HG03060 (cell line): ENCODE results near the gene CGB2.
"Not testable (repeated sequence)": the region's sequence is repeated elsewhere in the genome, so short reads cannot be mapped to it uniquely, and the experiment has no call there.

ENCODE experiments used
- ATAC-seq: cut with Tn5 transposase; IDR thresholded peaks from one replicate; pipeline ENCODE4 v1.9.1; 2021; ENCODE audit warnings: low read depth, moderate number of reproducible peaks; ENCODE audit not compliant: unreplicated experiment

The CGB2 gene

DNA sequence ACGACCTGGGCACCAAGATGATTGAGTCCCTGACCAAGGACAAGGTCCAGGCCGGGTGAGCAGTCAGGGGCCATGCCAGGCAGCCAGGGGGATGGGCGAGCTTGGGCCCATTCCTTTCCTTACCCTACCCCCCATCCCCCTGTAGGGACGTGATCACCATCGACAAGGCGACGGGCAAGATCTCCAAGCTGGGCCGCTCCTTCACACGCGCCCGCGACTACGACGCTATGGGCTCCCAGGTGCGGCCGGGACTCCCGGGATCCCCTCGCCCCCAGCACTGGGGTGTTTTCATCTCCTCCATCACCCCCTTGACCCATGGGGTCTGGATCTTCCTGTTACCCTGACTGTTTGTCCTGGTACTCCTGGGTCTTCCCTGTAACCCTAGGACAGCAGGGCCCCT is 21.9 kb upstream of the CGB2 start:
- no peak for ATAC-seq

- no peak for ATAC-seq
Measured at GRCh38 chr19:49010453-49010852, 21.2 kb upstream of the CGB2 start.

DNA sequence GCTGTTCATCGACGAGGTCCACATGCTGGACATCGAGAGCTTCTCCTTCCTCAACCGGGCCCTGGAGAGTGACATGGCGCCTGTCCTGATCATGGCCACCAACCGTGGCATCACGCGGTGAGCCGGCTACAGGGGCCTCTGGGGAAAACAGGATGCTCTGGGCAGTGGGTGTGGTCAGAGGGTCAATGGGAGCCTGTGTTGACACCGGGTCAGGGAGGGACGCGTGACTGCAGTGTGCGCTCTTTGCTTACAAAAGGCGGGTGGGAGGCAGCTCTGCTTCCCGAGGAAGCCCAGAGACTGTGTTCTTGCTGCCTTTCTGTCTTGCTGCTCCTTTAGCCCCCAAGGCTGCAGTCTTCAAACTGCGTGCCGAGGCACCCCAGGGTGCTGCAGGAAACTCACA is 20.5 kb upstream of the CGB2 start:
- ATAC-seq = no peak

- ATAC-seq = no peak
Measured at GRCh38 chr19:49014123-49014869, 17.4 kb upstream of the CGB2 start.

GRCh38 chr19:49014870-49015255 is 16.8 kb upstream of the CGB2 start:
- no peak for ATAC-seq

DNA sequence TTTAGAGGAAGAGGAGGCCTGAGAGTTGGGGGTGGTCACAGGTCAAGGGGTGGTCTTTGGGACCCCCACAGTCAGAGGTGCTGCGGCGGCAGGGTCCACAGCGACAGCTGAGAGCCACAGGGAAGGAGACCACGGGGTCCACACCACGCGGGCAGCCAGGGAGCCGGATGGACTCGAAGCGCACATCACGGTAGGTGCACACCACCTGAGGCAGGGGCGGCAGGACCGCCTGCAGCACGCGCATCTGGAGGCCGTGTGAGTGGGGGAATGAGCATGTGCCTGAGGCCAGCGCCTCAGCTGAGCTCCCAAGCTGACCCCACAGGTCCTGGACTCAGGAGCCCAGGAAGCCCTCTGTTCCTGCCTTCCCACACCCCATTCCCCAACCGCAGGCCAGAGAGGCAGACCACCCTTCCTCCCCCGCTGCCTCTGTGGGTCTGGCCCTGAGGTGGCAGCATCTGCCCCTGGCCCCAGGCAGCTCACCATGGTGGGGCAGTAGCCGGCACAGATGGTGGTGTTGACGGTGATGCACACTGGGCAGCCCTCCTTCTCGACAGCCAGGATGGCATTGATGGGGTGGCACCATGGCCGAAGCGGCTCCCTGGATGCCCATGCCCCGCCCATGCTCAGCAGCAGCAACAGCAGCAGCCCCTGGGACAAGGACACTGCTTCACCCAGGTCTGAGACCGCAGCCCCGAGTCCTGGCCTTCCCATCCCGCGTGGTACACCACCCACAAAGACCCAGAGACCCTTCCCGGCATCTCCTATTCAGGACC is 15.4 kb upstream of the CGB2 start:
- ATAC-seq = no peak

DNA sequence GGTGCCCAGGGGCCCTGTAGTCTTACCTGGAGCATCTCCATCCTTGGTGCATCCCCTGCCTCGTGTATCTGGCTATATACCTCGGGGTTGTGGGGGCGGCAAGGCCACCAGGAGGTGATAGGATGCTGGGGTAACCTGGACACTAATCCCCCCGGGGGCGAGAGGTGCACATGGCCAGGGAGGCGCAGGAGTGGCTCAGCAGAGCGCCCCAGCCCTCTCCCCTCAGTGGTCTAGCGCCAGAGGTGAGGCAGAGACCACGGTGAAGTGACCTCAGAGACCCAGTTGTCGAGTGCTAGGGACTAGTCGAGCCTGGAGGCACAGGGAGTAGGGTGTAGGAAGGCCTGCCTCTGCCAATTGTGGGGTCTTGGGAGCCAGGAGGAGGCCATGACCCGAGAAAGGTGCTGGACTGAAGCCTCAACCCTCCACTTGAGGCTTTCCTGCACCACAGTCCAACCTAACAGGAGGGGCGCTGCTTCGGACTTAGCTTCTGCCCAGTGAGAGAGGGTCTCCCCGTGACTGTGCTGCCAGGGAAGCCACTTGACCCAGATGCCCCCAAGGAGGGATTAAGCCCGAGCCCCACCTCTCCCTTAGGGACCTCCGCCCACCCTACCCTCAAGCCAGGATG is 14.5 kb upstream of the CGB2 start, which contains the start of gene LHB:
Gene LHB, minus strand, starts transcription at position 51 of the 625 bp plus-strand sequence. Its CDS starts 10 bp downstream, at position 41.
- ATAC-seq = no peak

GRCh38 chr19:49017666-49018351 is 13.9 kb upstream of the CGB2 start:
- no peak for ATAC-seq

DNA sequence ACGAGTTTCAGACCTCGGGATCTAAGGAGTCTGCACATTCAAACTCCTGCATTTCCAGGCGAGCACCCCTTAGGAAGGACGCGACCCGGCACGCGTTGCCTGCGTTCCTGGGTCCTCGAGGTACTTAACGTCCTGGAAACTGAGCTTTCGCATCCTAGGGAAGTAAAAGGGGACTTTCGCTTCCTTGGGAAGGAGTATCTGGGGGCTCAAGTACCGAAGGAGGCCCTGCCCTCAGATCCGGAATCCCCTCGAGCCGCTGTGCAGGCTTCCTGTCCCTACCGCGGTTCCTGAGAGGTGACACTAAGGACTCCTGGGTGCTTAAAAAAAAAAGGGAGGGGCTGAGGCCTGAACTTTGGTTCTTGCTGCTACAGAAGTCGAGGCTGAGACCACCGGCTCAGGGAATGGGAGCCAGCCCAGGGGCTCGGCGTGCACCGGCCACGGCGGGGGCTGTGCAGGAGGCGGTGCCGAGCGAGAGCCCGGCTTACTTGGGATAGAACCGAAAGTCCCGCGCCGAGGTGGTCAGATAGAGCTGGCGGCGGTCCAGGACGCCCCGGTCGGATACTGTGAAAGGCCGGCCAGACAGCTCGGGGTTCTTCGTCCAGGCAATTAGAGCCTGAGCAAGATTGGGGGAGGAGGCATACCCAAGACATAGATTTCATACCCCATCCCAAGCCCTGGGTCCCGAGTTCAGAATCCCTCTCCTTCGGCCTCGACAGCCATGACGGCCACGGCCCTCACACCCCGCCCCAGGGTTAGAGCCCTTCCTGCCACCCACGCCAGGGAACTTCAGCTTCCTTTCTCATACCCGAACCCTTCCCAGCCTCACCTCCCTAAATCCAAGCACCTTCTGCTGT is 13.1 kb upstream of the CGB2 start:
- ATAC-seq = not testable (repeated sequence)

DNA sequence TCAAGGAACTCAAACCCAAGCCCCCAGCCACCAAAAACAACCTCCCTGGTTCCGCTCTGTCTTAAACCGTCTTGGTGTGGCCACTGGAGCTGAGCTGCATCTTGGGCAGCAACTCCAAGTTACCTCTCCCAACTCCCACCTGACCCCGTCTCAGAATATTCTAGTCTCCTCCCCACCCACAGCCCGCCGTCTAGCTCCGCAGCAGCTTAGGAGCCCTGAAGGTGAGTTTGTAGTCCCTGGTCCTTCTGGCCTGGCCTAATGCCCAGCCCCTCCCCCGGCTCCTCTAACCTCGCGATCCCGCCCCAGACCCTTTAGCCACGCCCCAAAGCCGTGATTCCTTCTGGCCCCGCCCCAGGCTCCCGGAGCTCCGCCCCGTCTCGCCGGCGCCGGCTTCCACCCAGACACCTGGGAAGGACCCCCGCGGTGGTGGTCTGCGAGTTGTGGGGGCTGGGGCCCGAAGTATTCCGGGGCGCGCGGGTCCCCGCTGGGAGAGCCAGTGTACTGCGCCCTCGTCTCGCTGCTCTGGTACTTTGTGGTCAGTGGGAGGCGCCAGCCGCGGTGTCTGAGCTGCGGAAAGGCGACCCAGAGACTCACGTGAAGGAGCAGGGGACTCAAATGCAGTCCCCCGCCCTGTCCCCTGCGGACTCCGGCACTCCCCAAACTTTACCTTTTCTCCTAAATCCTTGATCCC is 12.3 kb upstream of the CGB2 start:
- ATAC-seq = no peak

- no peak for ATAC-seq
Measured at GRCh38 chr19:49020342-49020741, 11.3 kb upstream of the CGB2 start.

- no peak for ATAC-seq
Measured at GRCh38 chr19:49020931-49021895, 10.5 kb upstream of the CGB2 start.

DNA sequence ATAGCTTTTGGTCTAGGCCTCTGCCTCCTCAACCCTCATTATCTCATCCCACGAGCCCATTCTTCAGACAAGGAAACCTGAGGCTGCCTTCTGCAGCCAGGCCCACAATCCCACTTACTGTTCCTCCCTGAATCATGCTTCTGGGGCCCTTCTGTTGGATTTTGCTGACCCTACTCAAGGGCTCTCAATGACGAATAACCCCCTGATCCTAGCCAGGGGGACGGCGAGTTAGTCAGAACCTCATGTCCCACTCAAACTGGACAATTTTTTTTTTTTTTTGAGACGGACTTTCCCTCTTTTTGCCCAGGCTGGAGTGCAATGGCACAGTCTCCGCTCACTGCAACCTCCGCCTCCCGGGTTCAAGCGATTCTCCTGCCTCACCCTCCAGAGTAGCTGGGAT is 9.6 kb upstream of the CGB2 start:
- ATAC-seq = no peak

DNA sequence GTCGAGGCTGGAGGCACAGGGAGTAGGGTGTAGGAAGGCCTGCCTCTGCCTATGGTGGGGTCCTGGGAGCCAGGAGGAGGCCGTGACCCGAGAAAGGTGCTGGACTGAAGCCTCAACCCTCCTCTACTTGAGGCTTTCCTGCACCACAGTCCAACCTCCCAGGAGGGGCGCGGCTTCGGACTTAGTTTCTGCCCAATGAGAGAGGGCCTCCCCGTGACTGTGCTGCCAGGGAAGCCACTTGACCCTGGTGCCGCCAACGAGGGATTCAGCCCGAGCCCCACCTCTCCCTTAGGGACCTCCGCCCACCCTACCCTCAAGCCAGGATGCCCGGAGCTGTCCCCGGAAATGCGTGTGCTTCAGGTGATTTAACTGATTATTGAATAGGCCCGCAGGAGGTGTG is 7.5 kb upstream of the CGB2 start, which contains the start of gene CGB3:
Gene CGB3, minus strand, starts transcription at position 101 of the 400 bp plus-strand sequence. CDS start 362 bp downstream, outside the sequence.
- ATAC-seq = not testable (repeated sequence)

DNA sequence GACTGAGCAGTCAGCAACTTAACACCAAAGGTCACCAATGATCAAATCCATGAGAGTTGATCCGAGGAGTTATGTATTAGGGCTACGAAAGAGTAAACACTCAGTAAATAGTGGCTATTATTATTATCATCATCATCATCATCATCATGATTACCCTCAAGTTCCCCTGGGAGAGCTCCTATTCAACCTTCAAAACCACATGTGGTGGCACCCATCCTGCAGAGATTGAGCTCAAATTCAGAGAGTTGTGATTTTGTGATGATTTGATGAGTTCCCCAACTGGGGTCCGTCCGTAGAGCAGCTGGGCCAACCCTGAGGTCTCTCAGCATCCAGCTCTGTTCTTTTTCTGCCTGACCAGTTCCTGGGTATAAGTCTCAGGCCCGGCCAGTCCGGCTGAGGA is 6.6 kb upstream of the CGB2 start:
- not testable (repeated sequence) for ATAC-seq

DNA sequence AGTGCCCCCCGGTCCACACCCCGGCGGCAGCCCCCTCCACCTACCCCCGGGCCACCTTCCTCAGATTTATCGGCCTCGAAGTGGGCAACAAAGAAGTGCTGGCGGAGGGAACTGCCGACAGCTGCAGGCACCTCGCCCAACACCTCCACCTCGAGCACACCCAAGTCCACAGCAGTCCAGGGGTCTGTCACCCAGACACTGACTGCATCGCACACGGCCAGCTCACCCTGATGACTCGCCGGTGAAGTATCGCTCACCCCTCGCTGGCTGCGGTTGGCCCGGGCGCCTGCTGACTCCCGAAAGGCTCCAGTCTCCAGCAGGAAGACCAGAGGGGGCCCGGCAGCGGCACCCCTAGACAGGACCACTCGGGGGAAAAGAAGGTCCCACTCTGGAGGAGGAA is 6.1 kb upstream of the CGB2 start:
- ATAC-seq = not testable (repeated sequence)

DNA sequence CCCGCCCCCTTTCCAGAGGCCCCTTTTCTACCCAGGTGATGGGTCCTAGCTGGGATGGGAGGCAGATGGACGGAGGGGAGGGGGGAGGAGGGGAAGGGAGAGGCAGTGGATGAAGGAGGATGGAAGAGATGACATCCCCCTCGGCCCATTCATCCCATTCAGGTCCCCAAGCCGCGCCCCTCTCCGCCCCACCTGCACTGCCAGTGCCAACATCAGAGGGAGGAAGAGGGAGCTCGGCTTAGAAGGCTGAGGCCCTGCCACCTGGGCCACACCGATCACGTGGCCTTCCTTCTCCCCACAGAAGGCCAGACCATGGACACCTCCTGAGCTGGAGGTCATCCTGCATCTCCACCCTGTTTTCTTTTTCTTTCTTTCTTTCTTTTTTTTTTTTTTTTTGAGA is 3.0 kb upstream of the CGB2 start:
- ATAC-seq = not testable (repeated sequence)

- ATAC-seq = not testable (repeated sequence)
Measured at GRCh38 chr19:49029749-49030148, 1.9 kb upstream of the CGB2 start.
